Metanephros (tissue), 2 donors: Measurements from ENCODE around the gene TMEM167A. TPM values are rescaled to one million over a fixed set of nuclear protein-coding genes. Genes with fewer than 3 reads are reported as not detected.

Source experiments
- small RNA-seq: library from RNA; depleted of rRNA; stranded (forward); fragments of <200 nt; gene quantifications from one replicate; pipeline ENCODE3, GENCODE V24; 2014; ENCODE audit warnings: low replicate concordance
- total RNA-seq: library from RNA; depleted of rRNA; stranded (reverse); fragments of >200 nt; gene quantifications from one replicate; pipeline ENCODE4 v1.2.3, GENCODE V29; 2014

TMEM167A gene
- total RNA-seq, result 51.4 TPM

GRCh38 chr5:83076742-83077661 lies at the start of gene TMEM167A, which contains the start of gene XRCC4:
TMEM167A (minus strand) TSS chr5:83077394; CDS start chr5:83077323, 71 bp downstream.
XRCC4 (plus strand) TSS chr5:83077547; CDS start chr5:83104920, 27,373 bp downstream.

Small RNAs within 50 kb of the gene (small RNA-seq; reads per million reads assigned to genes)
- 3.6 reads per million, percentile 92 among the genes with 10 or more reads in this experiment for gene SCARNA18

Other genes starting within 250 kb of the TMEM167A start
- 7.6 TPM for gene XRCC4, start 153 bp upstream of the TMEM167A start, total RNA-seq